ENCODE measurements around the gene THAP5. TPM values are rescaled to one million over a fixed set of nuclear protein-coding genes. Genes with fewer than 3 reads are reported as not detected.
"Not testable (repeated sequence)": the region's sequence is repeated elsewhere in the genome, so short reads cannot be mapped to it uniquely, and the experiment has no call there.

The THAP5 gene
- total and polyA plus RNA-seq, 7 experiments from 2014 or later = 21.0 to 54.7 (median 28.7) TPM

DNA sequence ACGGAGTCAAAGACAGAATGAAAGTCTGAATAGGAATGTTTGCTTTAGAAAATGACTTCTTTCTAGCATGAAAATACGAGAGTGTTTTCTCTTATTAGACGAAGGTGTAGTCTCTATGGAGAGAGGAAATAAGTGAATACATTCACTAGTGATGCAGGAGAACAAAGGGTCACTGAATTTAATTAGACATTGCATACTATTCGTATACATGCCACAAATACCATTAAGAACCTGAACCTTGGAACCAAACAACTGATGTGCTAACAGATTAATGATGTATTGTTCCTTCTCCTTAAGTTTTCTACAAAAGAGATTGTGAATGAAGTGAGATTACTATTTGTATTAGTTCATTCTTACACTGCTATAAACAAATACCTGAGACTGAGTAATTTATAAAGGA lies 10.3 kb downstream of the THAP5 start:
- ATAC-seq (no peak), DNase-seq (no peak)
- H3K4me1 ChIP-seq (ENCODE audit: control insufficient read depth in 2 of 2, insufficient read depth in 2 of 2, low read length in 2 of 2) = no peaks in the 10 kb centered on the region
- intact Hi-C loops (cut with micrococcal nuclease) = no loop called here
- H3K4me3 Mint-ChIP-seq = no peak overlapping the region
- no peak overlapping the region for H3K4me3 ChIP-seq (ENCODE audit: low read length)
- peaks cover 0 to 20% (median 8%) of the 10 kb centered on the region in 3 experiments for H3K9me3 ChIP-seq (ENCODE audit: control insufficient read depth in 2 of 3, low read length in 3 of 3)
- no peaks in the 10 kb centered on the region for H3K27me3 Mint-ChIP-seq
- H3K9me3 Mint-ChIP-seq = peaks cover 16 to 68% (median 26%) of the 10 kb centered on the region in 11 donors
- no peaks in the 10 kb centered on the region for H3K27me3 ChIP-seq (ENCODE audit: control insufficient read depth in 2 of 2, insufficient read depth in 2 of 2, low read length in 2 of 2)
- no peak overlapping the region for H3K27ac Mint-ChIP-seq
- H3K36me3 Mint-ChIP-seq = peaks cover 20 to 48% (median 45%) of the 10 kb centered on the region in 5 donors
- POLR2A ChIA-PET = interaction anchor here (1.0 kb wide), 1 partner anchor 9 kb away, joined by 4 read pairs; no protein-coding TSS in a partner anchor
- H3K36me3 ChIP-seq (ENCODE audit: control insufficient read depth in 2 of 3, insufficient read depth in 3 of 3, low read length in 3 of 3) = no peaks in the 10 kb centered on the region
- peaks cover 0 to 7% (median 3%) of the 10 kb centered on the region in 7 donors for H3K4me1 Mint-ChIP-seq
- CTCF ChIA-PET = no interaction called here
- no peak overlapping the region for H3K27ac ChIP-seq (ENCODE audit: low read depth, low read length)

- Mint-ChIP-seq H3K4me1 (peaks cover 0 to 7% (median 3%) of the 10 kb centered on the region in 7 donors), H3K9me3 (peaks cover 16 to 68% (median 26%) of the 10 kb centered on the region in 11 donors), H3K27ac (no peak overlapping the region), H3K36me3 (peaks cover 20 to 50% (median 43%) of the 10 kb centered on the region in 5 donors), H3K27me3 (no peaks in the 10 kb centered on the region), H3K4me3 (no peak overlapping the region)
- Histone ChIP-seq H3K4me3 (ENCODE audit: low read length) (no peak overlapping the region), H3K4me1 (ENCODE audit: control insufficient read depth in 2 of 2, insufficient read depth in 2 of 2, low read length in 2 of 2) (no peaks in the 10 kb centered on the region), H3K36me3 (ENCODE audit: control insufficient read depth in 2 of 3, insufficient read depth in 3 of 3, low read length in 3 of 3) (no peaks in the 10 kb centered on the region), H3K9me3 (ENCODE audit: control insufficient read depth in 2 of 3, low read length in 3 of 3) (peaks cover 0 to 20% (median 8%) of the 10 kb centered on the region in 3 experiments), H3K27ac (ENCODE audit: low read depth, low read length) (no peak overlapping the region), H3K27me3 (ENCODE audit: control insufficient read depth in 2 of 2, insufficient read depth in 2 of 2, low read length in 2 of 2) (no peaks in the 10 kb centered on the region)
- intact Hi-C loops (cut with micrococcal nuclease) = no loop called here
- ATAC-seq = no peak
- no peak for DNase-seq
- ChIA-PET POLR2A (no interaction called here), CTCF (no interaction called here)
Measured at GRCh38 chr7:108557617-108558016, 11.9 kb downstream of the THAP5 start.

DNA sequence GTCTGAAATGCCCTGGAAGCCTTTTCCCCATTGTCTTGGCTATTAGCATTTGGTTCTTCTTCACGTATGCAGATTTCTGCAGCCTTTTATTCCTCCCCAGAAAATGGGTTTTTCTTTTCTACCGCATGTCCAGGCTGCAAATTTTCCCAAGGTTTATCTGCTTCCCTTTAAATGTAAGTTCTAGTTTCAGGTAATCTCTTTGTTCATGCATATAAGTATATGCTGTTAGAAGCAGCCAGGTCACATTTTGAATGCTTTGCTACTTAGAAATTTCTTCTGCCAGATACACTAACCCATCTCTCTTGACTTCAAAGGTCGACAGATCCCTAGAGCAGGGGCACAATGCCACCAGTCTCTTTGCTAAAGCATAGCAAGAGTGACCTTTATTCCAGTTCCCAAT lies 12.3 kb downstream of the THAP5 start:
- peaks cover 20 to 47% (median 43%) of the 10 kb centered on the region in 5 donors for H3K36me3 Mint-ChIP-seq

GRCh38 chr7:108556665-108557064 lies 12.8 kb downstream of the THAP5 start:
- H3K9me3 ChIP-seq (ENCODE audit: control insufficient read depth in 2 of 3, low read length in 3 of 3) = peaks cover 0 to 20% (median 8%) of the 10 kb centered on the region in 3 experiments
- ATAC-seq; H3K27me3 ChIP-seq (ENCODE audit: control insufficient read depth in 2 of 2, insufficient read depth in 2 of 2, low read length in 2 of 2); intact Hi-C loops (cut with micrococcal nuclease); POLR2A ChIA-PET; H3K27me3 Mint-ChIP-seq; H3K4me3 ChIP-seq (ENCODE audit: low read length); H3K4me3 Mint-ChIP-seq; H3K4me1 Mint-ChIP-seq; H3K36me3 ChIP-seq (ENCODE audit: control insufficient read depth in 2 of 3, insufficient read depth in 3 of 3, low read length in 3 of 3); H3K27ac Mint-ChIP-seq; DNase-seq; H3K4me1 ChIP-seq (ENCODE audit: control insufficient read depth in 2 of 2, insufficient read depth in 2 of 2, low read length in 2 of 2); H3K27ac ChIP-seq (ENCODE audit: low read depth, low read length); CTCF ChIA-PET: not testable (repeated sequence)
- Mint-ChIP-seq H3K36me3 (peaks cover 19 to 44% (median 42%) of the 10 kb centered on the region in 5 donors), H3K9me3 (peaks cover 15 to 71% (median 26%) of the 10 kb centered on the region in 11 donors)

More for the DNA sequence above, 12.3 kb downstream of the THAP5 start:
- Histone ChIP-seq H3K4me3 (ENCODE audit: low read length) (no peak overlapping the region), H3K9me3 (ENCODE audit: control insufficient read depth in 2 of 3, low read length in 3 of 3) (peaks cover 0 to 20% (median 8%) of the 10 kb centered on the region in 3 experiments), H3K27me3 (ENCODE audit: control insufficient read depth in 2 of 2, insufficient read depth in 2 of 2, low read length in 2 of 2) (no peaks in the 10 kb centered on the region), H3K4me1 (ENCODE audit: control insufficient read depth in 2 of 2, insufficient read depth in 2 of 2, low read length in 2 of 2) (no peaks in the 10 kb centered on the region), H3K36me3 (ENCODE audit: control insufficient read depth in 2 of 3, insufficient read depth in 3 of 3, low read length in 3 of 3) (no peaks in the 10 kb centered on the region), H3K27ac (ENCODE audit: low read depth, low read length) (no peak overlapping the region)
- Mint-ChIP-seq H3K9me3 (peaks cover 16 to 70% (median 26%) of the 10 kb centered on the region in 11 donors), H3K4me1 (peaks cover 0 to 7% (median 3%) of the 10 kb centered on the region in 7 donors), H3K27me3 (no peaks in the 10 kb centered on the region), H3K27ac (no peak overlapping the region), H3K4me3 (no peak overlapping the region)
- no peak for DNase-seq
- intact Hi-C loops (cut with micrococcal nuclease) = no loop called here
- POLR2A ChIA-PET = no interaction called here
- CTCF ChIA-PET = no interaction called here
- no peak for ATAC-seq

DNA sequence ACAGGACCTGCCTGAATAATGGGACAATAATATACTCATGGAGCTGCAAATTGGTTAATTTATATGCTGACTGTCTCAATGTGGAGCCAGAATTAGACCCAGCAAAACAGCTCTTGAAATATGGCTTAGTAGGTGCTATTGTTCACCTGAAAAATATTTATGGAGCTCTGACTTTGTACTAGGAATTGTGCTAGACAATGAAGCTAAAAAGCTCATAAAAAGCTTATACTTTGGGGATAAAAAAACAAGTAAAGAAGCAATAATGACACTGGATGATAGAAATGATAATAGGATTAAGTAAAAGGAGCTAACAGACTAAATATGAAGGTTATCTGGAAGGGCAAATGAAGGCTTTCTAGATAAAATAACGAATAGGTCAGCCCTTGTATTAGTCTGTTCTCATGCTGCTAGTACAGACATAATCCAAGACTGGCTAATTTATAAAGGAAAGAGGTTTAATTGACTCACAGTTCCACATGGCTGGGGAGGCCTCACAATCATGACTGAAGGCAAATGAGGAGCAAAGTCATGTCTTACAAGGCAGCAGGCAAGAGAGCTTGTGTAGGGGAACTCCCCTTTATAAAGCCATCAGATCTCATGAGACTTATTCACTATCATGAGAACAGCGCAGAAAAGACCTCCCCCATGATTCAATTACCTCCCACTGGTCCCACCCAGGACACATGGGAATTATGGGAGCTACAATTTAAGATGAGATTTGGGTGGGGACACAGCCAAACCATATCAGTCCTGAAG lies 21.2 kb downstream of the THAP5 start:
- ATAC-seq; H3K4me1 Mint-ChIP-seq; H3K27ac Mint-ChIP-seq; H3K4me1 ChIP-seq (ENCODE audit: control insufficient read depth in 2 of 2, insufficient read depth in 2 of 2, low read length in 2 of 2); intact Hi-C loops (cut with micrococcal nuclease); DNase-seq; H3K4me3 Mint-ChIP-seq; H3K27me3 Mint-ChIP-seq; CTCF ChIA-PET; H3K9me3 ChIP-seq (ENCODE audit: control insufficient read depth in 2 of 3, low read length in 3 of 3); H3K27me3 ChIP-seq (ENCODE audit: control insufficient read depth in 2 of 2, insufficient read depth in 2 of 2, low read length in 2 of 2); H3K4me3 ChIP-seq (ENCODE audit: low read length); H3K36me3 ChIP-seq (ENCODE audit: control insufficient read depth in 2 of 3, insufficient read depth in 3 of 3, low read length in 3 of 3); POLR2A ChIA-PET; H3K36me3 Mint-ChIP-seq; H3K27ac ChIP-seq (ENCODE audit: low read depth, low read length): not testable (repeated sequence)
- peaks cover 0 to 35% (median 1%) of the 10 kb centered on the region in 11 donors for H3K9me3 Mint-ChIP-seq

DNA sequence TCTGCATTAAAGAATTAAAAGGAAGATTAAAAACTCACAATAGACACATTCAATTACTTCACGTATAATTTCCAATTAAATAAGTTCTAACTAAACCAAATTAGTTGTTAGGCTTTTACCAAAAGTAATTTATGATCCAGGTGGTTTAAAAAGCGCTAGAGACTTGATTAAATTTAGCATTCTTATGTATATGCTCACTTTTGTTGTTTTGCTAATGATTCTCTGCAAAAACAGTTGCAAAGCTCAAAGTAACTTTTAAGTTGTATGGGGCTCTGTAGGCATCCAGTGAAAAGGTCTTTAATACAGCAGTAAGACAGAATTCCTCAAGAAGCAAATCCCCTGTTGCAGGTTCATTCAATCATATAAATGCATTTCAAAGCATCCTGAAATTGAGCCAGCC lies 28.0 kb downstream of the THAP5 start:
- Histone ChIP-seq H3K9me3 (ENCODE audit: control insufficient read depth in 2 of 3, low read length in 3 of 3) (no peaks in the 10 kb centered on the region), H3K27me3 (ENCODE audit: control insufficient read depth in 2 of 2, insufficient read depth in 2 of 2, low read length in 2 of 2) (no peaks in the 10 kb centered on the region), H3K4me1 (ENCODE audit: control insufficient read depth in 2 of 2, insufficient read depth in 2 of 2, low read length in 2 of 2) (no peaks in the 10 kb centered on the region), H3K27ac (ENCODE audit: low read depth, low read length) (no peak overlapping the region), H3K4me3 (ENCODE audit: low read length) (no peak overlapping the region), H3K36me3 (ENCODE audit: control insufficient read depth in 2 of 3, insufficient read depth in 3 of 3, low read length in 3 of 3) (no peaks in the 10 kb centered on the region)
- no peaks in the 10 kb centered on the region for H3K36me3 Mint-ChIP-seq
- CTCF ChIA-PET = no interaction called here
- no peak overlapping the region for H3K4me3 Mint-ChIP-seq
- POLR2A ChIA-PET = interaction anchor here (1.0 to 1.2 kb wide), 2 partner anchors 15 to 27 kb away, joined by 3 to 4 read pairs; partner anchors contain the start of gene PNPLA8
- peaks cover 0 to 13% (median 4%) of the 10 kb centered on the region in 5 donors for H3K27me3 Mint-ChIP-seq
- intact Hi-C loops (cut with micrococcal nuclease) = no loop called here
- no peak for DNase-seq
- no peak overlapping the region for H3K27ac Mint-ChIP-seq
- H3K9me3 Mint-ChIP-seq = no peaks in the 10 kb centered on the region
- ATAC-seq = no peak
- no peaks in the 10 kb centered on the region for H3K4me1 Mint-ChIP-seq

DNA sequence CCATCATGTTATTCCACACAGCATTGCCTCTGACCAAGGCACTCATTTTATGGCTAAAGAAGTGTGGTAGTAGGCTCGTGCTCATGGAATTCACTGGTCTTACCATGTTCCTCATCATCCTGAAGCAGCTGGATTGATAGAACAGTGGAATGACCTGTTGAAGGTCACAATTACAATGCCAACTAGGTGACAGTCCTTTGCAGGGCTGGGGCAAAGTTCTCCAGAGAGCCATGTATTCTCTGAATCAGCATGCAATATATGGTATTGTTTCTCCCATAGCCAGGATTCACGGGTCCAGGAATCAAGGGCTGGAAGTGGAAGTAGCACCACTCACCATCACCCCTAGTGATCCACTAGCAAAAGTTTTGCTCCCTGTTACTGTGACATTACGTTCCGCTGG lies 30.8 kb downstream of the THAP5 start:
- H3K4me1 Mint-ChIP-seq; H3K9me3 Mint-ChIP-seq; H3K4me3 Mint-ChIP-seq; ATAC-seq; H3K27ac ChIP-seq (ENCODE audit: low read depth, low read length); DNase-seq; H3K4me3 ChIP-seq (ENCODE audit: low read length); CTCF ChIA-PET; intact Hi-C loops (cut with micrococcal nuclease); H3K27me3 ChIP-seq (ENCODE audit: control insufficient read depth in 2 of 2, insufficient read depth in 2 of 2, low read length in 2 of 2); H3K36me3 ChIP-seq (ENCODE audit: control insufficient read depth in 2 of 3, insufficient read depth in 3 of 3, low read length in 3 of 3); H3K27ac Mint-ChIP-seq; H3K9me3 ChIP-seq (ENCODE audit: control insufficient read depth in 2 of 3, low read length in 3 of 3); H3K36me3 Mint-ChIP-seq; H3K4me1 ChIP-seq (ENCODE audit: control insufficient read depth in 2 of 2, insufficient read depth in 2 of 2, low read length in 2 of 2): not testable (repeated sequence)
- POLR2A ChIA-PET = interaction anchor here (0.7 kb wide), 1 partner anchor 31 kb away, joined by 4 read pairs; the partner anchor contains the start of gene DNAJB9
- peaks cover 4 to 14% (median 5%) of the 10 kb centered on the region in 5 donors for H3K27me3 Mint-ChIP-seq

All from naive thymus-derived CD4-positive, alpha-beta T cell (primary cell).